Measurements from ENCODE around the gene CPNE5. TPM values are rescaled to one million over a fixed set of nuclear protein-coding genes. Genes with fewer than 3 reads are reported as not detected.

The CPNE5 gene
- total and polyA plus RNA-seq, 2 donors from 2014 or later = 3.7 to 7.1 TPM

DNA sequence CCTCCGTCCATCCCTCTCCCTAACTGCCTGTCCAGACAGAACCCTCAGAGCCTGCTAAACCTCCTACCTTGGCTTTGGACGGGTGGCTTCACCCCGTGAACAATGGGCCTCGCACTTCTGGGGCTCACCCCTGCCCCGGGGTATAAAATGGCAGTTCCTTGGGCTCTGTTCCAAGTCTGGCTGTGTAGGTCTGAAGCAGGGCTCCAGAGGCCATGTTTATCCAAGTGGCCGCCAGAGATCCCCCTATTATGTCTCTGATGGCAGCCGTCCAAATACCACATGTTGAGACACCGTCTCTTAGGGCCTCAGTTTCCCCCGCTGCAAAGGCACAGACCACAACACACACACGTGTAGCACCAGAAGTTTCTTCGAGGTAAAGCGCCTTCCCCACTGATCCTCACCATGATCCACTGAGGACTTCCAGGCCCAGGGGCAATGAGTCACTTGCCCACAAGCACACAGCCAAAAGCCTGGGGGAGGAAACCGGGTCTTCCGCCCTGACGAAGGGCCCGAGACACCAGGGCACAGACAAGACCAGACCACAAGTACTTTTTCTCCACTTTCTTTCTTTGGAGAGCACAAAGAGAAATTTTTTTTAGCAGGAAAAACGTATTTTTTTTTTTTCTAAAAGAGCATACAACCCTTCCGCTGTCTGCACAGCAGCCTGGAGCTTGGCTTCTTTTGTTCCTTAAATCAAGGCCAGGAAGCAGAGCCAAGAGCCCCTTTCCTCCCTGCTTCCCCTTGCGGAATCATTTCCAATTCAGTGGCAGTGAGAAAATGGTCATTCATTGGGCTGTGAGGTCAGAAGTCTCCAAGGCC lies 11.8 kb downstream of the CPNE5 start:
- FAIRE-seq (no peak), DNase-seq (peak in 2 of 5 donors; percentile 77 to 79)
- H3K27me3 ChIP-seq (ENCODE audit: control insufficient read depth, insufficient read depth, low read length) = no peaks in the 10 kb centered on the region
- intact Hi-C loops (cut with DNase I) = no loop called here
- TF ChIP-seq, protein P1, sequence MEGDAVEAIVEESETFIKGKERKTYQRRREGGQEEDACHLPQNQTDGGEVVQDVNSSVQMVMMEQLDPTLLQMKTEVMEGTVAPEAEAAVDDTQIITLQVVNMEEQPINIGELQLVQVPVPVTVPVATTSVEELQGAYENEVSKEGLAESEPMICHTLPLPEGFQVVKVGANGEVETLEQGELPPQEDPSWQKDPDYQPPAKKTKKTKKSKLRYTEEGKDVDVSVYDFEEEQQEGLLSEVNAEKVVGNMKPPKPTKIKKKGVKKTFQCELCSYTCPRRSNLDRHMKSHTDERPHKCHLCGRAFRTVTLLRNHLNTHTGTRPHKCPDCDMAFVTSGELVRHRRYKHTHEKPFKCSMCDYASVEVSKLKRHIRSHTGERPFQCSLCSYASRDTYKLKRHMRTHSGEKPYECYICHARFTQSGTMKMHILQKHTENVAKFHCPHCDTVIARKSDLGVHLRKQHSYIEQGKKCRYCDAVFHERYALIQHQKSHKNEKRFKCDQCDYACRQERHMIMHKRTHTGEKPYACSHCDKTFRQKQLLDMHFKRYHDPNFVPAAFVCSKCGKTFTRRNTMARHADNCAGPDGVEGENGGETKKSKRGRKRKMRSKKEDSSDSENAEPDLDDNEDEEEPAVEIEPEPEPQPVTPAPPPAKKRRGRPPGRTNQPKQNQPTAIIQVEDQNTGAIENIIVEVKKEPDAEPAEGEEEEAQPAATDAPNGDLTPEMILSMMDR (IDR thresholded peaks at IDR 0.05; ENCODE audit: borderline replicate concordance, extremely low read depth, insufficient read depth) = no peak
- H3K4me3 ChIP-seq (ENCODE audit: low read length in 3 of 3) = no peak overlapping the region
- peak overlapping the region; percentile 71 to 78 for H3K27ac ChIP-seq (ENCODE audit: low read depth in 2 of 2, low read length in 2 of 2)
- peak overlapping the region in 1 of 3 donors; percentile 26 for H3K9ac ChIP-seq (ENCODE audit: low read length in 3 of 3)
- H3K9me3 ChIP-seq (ENCODE audit: control insufficient read depth in 2 of 3, insufficient read depth in 1 of 3, low read length in 3 of 3) = no peaks in the 10 kb centered on the region
- H3K4me1 ChIP-seq (ENCODE audit: control insufficient read depth in 2 of 3, insufficient read depth in 2 of 3, low read depth in 1 of 3, low read length in 3 of 3) = peaks cover 0 to 34% (median 28%) of the 10 kb centered on the region in 3 donors
- H3K36me3 ChIP-seq (ENCODE audit: control insufficient read depth in 2 of 3, insufficient read depth in 3 of 3, low read length in 3 of 3) = no peaks in the 10 kb centered on the region

DNA sequence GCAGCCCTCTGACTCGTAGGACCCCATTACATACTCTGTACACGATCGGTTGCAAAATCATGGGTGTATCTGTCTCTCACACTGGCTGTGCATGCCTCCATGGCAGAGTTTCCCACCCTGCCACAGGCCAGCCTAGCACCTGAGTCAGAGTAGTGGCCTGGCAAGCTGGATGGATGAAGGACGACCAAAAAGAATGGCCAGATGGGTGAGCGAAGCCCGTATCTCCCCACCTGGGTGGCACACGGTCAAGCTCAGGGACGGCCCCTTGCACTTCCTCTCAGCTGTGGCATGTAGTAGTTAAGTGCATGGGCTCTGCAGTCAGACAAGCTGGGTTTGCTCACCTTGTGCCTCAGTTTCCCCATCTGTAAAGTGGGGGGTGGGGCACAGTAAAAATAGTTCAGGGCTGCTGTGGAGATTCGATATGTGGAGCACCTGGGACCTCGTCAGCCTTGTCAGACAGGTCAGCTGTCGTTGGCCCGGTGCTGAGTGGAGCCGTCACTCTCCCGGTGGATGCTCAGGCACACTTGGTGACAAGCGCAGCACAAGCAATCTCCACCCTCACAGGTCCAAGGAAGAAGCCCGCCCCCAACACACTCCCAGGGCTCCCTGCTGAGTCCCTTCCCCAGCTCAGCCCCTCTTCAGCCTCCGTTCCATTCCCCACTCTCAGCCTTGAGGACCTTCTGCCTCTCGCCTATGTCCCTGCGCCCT lies 12.6 kb downstream of the CPNE5 start:
- TF ChIP-seq, protein P1 (IDR thresholded peaks at IDR 0.05; ENCODE audit: borderline replicate concordance, extremely low read depth, insufficient read depth) = no peak
- H3K27ac ChIP-seq (ENCODE audit: low read depth in 2 of 2, low read length in 2 of 2) = peak overlapping the region; percentile 71 to 78
- FAIRE-seq = no peak
- H3K9ac ChIP-seq (ENCODE audit: low read length in 3 of 3) = peak overlapping the region in 1 of 3 donors; percentile 26
- H3K9me3 ChIP-seq (ENCODE audit: control insufficient read depth in 2 of 3, insufficient read depth in 1 of 3, low read length in 3 of 3) = no peaks in the 10 kb centered on the region
- H3K36me3 ChIP-seq (ENCODE audit: control insufficient read depth in 2 of 3, insufficient read depth in 3 of 3, low read length in 3 of 3) = no peaks in the 10 kb centered on the region
- H3K27me3 ChIP-seq (ENCODE audit: control insufficient read depth, insufficient read depth, low read length) = no peaks in the 10 kb centered on the region
- peak in 1 of 5 donors; percentile 77 for DNase-seq
- peaks cover 0 to 37% (median 28%) of the 10 kb centered on the region in 3 donors for H3K4me1 ChIP-seq (ENCODE audit: control insufficient read depth in 2 of 3, insufficient read depth in 2 of 3, low read depth in 1 of 3, low read length in 3 of 3)
- no peak overlapping the region for H3K4me3 ChIP-seq (ENCODE audit: low read length in 3 of 3)
- intact Hi-C loops (cut with DNase I) = no loop called here

DNA sequence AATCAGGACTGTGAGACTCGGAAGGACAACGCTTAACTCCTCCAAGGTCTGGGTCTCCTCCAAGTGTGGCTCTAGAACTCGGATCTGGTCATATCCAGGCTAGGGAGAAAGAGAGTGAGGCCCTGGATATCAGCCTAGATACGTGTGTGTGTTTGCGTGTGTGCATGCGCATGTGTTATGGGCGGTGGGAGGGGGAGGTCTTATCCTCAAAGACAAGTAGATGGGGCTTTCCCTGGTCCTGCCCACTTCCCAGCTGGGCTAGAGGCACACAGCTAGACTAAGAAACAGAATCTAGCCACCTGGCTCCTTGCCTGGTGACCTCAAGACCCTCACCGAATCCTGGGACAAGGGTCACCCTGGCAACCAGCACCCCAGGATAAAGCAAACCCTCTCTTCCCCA lies 13.2 kb downstream of the CPNE5 start:
- no peak for FAIRE-seq
- no peak for DNase-seq
- Histone ChIP-seq H3K36me3 (ENCODE audit: control insufficient read depth in 2 of 3, insufficient read depth in 3 of 3, low read length in 3 of 3) (no peaks in the 10 kb centered on the region), H3K4me1 (ENCODE audit: control insufficient read depth in 2 of 3, insufficient read depth in 2 of 3, low read depth in 1 of 3, low read length in 3 of 3) (peaks cover 0 to 37% (median 28%) of the 10 kb centered on the region in 3 donors), H3K27ac (ENCODE audit: low read depth in 2 of 2, low read length in 2 of 2) (peak overlapping the region; percentile 32 to 71), H3K27me3 (ENCODE audit: control insufficient read depth, insufficient read depth, low read length) (no peaks in the 10 kb centered on the region), H3K9me3 (ENCODE audit: control insufficient read depth in 2 of 3, insufficient read depth in 1 of 3, low read length in 3 of 3) (no peaks in the 10 kb centered on the region), H3K4me3 (ENCODE audit: low read length in 3 of 3) (no peak overlapping the region), H3K9ac (ENCODE audit: low read length in 3 of 3) (no peak overlapping the region)
- intact Hi-C loops (cut with DNase I) = no loop called here
- TF ChIP-seq, protein P1 (IDR thresholded peaks at IDR 0.05; ENCODE audit: borderline replicate concordance, extremely low read depth, insufficient read depth) = no peak

Data from kidney (tissue), 14 donors.